Measurements from ENCODE around the gene CD109.

GRCh38 chr6:73728548-73729205 lies 32.7 kb downstream of the CD109 start:
- no peak for TF ChIP-seq CTCF (IDR thresholded peaks at IDR 0.05)
- no peak for TF ChIP-seq POLR2A (IDR thresholded peaks at IDR 0.05)

All from adrenal gland (tissue), 5 donors.